DMS114 treated with DMSO at 0.1 percent for 48 hours (cell line): Measurements from ENCODE around the gene WDR88.
"Not testable (repeated sequence)": the region's sequence is repeated elsewhere in the genome, so short reads cannot be mapped to it uniquely, and the experiment has no call there.

ENCODE experiments used
- DNase-seq: peaks from one replicate; lab custom pipeline; 2025; ENCODE audit not compliant: unreplicated experiment; lab: John Stamatoyannopoulos, UW

WDR88 gene

DNA sequence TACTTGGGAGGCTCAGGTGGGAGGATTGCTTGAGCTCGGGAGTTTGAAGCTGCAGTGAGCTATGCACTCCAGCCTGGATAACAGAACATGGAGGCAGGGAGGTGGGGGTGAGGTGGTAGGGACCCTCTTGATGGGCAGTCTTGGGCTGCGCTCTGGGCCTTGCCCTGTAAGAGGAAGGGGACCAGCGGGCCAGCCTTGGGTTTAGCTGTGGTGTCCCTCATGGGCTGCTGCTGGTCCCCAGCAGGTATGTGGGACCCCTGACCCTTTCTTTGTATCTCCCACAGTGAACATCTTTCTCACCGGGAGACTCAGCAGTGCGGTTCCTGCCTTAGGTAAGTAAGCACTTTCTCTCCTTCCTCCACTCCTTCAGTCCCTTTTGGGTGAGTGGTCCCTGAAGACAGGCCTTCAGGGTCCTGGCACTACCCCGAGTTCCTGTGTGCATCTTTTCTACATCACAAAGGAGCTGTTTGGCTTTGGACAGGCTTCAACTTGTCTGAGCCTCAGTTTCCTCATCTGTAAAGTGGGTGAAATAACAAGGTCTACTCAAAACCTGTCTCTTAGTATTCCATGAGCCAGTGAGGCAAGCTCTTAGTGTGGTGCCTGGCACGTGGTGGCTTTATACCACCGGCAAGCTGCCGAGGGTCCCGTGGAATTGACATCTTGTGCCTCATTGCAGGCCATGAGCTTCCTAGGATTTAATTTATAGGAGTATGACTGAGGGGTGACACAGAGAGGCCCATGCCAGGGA is 64.7 kb downstream of the WDR88 start:
- no peak for DNase-seq

DNA sequence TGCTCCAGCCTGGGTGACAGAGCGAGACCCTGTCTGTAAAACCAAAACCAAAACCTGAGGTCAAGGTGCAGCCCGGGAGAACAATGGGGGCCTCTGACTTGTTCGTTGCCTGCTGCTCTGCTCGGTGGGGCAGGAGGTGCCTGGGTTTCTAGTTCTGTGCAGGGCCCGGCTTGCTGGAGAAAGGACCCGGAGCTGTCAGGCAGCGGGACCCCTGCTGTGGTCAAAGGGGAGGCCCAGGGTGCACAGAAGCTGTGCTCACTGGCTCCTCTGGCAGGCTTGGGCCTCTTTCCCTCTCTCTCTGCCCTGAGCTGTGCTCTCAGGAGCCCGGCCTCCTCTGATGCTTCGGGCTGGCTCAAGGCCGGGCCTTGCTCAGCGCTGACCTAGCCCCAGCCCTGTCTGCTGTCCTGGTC is 65.7 kb downstream of the WDR88 start:
- DNase-seq: no peak

DNA sequence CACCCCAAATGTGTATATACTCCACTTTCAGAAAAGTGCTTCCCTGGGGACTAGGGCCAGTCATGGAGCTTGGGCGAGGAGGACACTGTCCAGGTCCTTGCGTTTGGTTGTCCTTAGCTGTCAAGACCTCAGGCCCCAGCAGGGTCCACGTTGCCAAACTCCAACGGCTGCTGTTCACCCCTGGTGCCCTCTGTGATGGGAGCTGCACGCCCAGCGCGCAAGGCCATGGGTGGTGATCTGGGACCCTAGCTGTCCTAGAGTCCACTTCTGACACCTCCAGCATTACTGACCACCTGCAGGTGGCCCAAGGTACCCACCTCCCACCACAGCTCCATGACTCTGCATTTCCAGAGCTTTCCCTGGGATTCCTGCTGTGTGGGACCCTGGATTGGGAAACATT is 66.3 kb downstream of the WDR88 start:
- no peak for DNase-seq

- no peak for DNase-seq
Measured at GRCh38 chr19:33199441-33200265, 67.7 kb downstream of the WDR88 start.

DNA sequence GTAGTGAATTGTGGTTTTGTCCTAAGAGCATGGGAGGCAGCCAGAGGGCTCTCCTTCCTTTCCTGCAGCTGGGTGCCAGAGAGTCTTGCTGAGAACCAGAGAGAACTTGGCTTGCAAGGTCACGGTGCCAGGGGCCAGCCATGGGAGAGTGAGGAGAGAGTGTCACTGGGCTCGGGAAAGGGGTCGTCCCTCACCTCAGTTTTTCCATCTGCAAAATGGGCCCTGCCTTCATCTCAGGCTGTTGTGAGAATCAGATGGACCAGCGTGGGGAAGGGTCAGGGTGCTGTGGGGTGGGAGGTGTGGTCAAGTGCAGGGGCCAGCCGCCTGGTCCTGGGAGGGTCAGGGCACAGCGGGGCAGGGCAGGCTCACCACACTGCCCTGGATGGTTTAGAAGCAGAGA is 69.6 kb downstream of the WDR88 start:
- DNase-seq: no peak

DNA sequence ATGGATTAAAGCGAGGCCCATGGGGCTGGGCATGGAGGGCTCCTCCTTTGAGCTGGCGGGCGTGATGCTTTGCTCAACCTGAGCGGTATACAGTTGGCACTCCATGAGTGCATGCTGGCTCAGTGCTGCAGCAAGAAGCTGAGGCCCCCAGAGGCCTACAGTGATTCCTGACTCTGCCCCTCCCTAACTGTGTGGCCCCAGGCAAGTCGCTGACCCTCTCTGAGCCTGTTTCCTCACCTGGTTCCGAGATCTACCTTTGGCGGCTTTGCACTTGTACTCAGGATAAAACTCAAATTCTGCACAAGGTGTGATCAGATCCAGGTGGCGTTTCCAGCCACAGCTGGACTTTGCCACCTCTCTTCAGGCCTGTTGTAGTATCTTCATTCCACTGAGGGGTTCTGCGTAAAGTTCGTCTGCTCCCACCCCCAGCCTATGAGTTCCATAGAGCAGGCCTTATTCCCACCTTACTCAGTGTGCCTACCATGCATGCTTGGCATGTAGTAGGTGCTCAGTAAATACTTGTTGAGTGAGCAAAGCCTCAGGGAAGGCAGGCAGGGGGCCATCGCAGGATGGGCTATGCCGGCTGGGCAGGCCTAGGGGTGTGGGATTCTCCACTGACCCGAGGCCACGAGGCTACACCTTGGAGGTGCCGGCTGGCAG is 70.1 kb downstream of the WDR88 start:
- no peak for DNase-seq

DNA sequence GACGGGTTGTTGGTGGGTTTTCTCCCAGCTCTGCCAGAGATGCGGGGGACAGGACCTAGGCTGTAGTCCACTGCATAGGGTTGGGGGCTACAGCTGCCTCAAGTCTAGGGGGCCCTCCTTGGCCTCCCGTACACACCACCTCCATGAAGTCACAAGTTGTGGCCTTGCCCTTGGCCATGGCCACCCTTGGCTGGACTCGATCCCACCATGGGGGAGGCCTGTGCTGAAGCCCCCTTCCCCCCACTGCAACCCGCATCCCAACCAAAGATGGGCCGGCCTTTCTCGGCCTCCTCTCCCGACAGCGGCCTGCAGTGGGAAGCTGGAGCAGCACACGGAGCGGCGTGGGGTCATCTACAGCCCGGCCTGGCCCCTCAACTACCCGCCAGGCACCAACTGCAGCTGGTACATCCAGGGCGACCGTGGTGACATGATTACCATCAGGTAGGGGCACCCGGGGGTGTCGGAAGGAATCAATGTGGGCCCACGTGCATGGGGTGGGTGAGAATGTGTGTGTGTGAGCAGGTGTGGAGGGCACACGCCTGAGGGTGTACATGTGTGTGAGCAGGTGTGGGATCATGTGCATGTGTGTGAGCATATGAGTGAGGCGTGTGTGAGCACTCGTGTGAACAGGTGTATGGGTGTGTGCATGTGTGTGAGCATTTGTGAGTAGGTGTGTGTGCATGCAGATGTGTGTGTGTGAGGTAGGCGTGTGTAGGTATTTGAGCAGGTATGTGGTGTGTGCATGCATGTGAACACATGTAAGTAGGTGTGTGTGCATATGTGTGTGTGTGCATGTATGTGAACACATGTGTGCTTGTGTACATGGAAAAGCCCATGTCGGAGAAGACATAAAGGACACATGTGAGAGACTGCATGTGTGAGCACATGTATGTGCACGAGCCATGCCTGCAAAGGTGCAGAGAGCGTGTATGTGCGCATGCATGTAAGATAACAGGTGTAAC is 70.9 kb downstream of the WDR88 start:
- no peak for DNase-seq

DNA sequence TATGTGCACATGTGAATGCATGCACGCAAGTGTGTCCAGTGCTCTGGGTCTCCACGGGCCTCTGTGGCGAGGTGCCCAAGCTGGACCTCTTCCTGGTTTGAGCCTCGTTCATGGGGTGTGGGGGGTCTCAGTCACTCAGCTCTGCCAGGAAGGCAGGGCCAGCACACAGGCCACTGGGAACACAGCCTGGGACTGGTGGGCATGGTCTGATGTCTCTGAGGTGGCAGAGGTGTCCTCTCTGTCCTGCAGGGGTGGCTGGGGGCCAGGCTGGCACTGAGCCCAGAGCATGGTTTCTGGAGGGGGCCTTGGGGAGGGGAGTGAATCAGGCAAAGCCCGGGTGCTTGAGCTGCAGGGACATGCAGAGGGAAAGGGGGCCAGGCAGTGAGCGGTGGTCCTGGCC is 71.6 kb downstream of the WDR88 start:
- no peak for DNase-seq

DNA sequence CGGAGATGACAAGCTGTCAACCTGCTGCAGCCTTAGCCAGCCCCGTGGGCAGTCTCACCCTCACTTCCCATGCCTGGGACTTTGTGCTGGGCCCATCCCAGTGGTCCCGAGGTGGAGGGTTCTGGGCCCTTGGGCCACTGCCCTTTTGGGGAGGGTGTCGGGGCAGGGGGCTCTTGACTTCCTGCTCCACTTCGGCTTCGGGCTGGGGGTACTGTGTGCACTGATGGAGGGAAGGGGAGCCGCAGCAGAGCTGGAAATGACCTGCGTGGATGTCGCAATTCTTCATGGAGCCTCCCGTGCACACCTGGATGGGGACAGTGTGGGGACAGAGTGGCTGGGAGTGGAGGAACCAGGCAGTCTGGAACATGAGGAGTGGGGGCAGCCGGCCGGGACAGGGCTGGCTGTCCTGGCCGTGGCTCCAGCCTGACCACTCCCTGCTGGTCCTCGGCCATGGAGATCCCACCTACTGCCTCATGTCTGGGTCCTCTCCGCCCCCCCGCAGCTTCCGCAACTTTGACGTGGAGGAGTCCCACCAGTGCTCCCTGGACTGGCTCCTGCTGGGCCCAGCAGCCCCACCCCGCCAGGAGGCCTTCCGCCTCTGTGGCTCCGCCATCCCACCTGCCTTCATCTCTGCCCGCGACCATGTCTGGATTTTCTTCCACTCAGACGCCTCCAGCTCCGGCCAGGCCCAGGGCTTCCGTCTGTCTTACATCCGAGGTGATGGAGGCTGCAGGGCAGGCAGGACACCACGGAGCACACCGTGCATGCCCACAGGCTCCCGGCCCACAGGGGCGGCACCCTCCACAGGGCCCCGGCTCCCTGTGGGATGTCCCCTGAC is 72.4 kb downstream of the WDR88 start:
- no peak for DNase-seq

DNA sequence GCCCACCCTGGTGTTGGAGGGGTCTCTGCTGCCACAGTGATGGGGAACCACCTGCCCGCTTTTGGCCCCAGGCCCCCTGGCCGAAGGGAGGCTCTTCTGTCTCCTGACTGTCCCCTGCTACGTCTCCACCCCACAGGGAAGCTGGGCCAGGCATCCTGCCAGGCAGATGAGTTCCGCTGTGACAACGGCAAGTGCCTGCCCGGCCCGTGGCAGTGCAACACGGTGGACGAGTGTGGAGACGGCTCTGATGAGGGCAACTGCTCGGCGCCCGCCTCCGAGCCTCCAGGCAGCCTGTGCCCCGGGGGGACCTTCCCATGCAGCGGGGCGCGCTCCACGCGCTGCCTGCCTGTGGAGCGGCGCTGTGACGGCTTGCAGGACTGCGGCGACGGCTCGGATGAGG is 73.2 kb downstream of the WDR88 start:
- no peak for DNase-seq

- no peak for DNase-seq
Measured at GRCh38 chr19:33205531-33206260, 73.8 kb downstream of the WDR88 start.

DNA sequence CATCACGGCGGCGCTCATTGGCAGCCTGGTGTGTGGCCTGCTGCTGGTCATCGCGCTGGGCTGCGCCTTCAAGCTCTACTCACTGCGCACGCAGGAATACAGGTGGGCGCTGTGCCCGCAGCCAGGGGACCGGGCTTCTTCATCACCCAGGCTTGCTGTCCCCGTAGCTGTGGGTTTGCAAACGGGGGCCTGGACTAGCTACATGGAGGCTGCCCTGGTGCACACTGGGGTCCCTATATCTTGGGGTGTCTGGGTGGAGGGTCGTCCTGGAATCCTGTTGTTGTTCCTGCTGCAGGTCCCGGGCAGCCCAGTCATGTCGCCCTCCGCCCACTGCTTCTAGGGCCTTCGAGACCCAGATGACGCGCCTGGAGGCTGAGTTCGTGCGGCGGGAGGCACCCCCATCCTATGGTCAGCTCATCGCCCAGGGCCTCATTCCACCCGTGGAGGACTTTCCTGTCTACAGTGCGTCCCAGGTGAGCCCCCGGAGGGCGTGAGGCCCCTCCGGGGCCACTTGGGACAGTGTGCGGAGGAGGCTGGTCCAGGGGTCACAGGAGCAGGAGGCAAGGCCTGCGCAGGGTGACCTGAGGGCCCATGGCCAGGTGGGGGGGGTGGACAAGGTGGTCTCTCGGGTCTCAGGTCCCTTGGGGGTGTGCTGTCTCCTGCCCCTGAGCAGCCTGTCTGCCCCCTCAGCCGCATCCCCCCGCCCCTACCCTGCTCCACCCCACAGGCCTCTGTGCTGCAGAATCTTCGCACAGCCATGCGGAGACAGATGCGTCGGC is 74.5 kb downstream of the WDR88 start:
- no peak for DNase-seq

- DNase-seq: no peak
Measured at GRCh38 chr19:33207040-33207620, 75.2 kb downstream of the WDR88 start.

DNA sequence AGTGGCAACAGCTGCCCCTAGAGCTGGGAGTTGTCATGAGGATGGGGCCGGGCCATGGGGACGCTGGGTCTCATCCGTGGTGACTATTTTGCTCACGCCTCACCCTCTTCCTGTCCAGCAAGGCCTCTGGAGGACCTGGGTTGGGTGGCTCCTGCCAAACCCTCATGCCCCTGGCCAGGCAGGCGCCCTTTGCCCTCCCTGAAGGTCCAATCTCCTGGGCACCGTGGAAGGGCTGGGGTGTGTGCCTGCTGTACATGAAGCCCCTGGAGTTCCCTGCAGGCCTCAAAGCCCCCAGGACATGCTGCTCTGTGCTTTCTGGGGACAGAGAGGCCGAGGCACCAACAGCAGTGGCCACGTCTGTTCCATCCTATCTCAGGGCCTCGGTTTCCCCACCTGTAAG is 76.0 kb downstream of the WDR88 start:
- no peak for DNase-seq

DNA sequence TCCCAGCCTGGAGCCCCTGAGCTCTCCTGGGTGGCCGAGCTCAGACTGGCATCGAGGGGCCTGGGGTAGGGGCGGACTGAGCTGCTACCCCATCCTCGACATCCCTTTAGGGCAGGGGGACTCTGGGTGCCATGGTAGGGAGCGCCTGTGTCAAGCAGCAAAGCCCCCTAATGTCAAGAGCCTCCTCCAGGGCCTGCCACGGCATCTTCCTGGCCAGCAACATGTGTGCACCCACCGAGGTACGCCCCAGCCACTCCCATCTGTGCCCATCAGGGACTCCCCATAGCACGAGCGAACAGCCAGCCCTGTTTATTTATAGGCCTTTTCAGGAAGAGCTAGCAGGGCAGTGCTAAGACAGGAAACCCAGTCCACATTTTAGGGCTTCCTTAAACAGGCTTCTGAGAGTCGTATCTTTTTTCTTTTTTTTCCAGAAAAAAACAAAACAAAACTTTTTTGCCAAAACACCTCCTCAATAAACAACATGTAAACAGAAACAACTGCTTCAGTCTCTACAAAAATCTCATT is 76.5 kb downstream of the WDR88 start:
- no peak for DNase-seq

GRCh38 chr19:33208904-33209849 is 77.3 kb downstream of the WDR88 start:
- no peak for DNase-seq

- DNase-seq: not testable (repeated sequence)
Measured at GRCh38 chr19:33209850-33210230, 77.9 kb downstream of the WDR88 start.
